GM21515 (cell line): ENCODE measurements around the gene FLOT2.
"Not testable (repeated sequence)": the region's sequence is repeated elsewhere in the genome, so short reads cannot be mapped to it uniquely, and the experiment has no call there.

ENCODE experiments used
- ATAC-seq: cut with Tn5 transposase; IDR thresholded peaks from one replicate; pipeline ENCODE4 v1.9.1; 2021; ENCODE audit not compliant: unreplicated experiment

Gene FLOT2

GRCh38 chr17:28917029-28917428 is 19.5 kb upstream of the FLOT2 start:
- no peak for ATAC-seq

- ATAC-seq: no peak
Observed at GRCh38 chr17:28916302-28916934, 18.9 kb upstream of the FLOT2 start.

- no peak for ATAC-seq
Observed at GRCh38 chr17:28912938-28913333, 15.4 kb upstream of the FLOT2 start.

GRCh38 chr17:28912281-28912937 is 14.9 kb upstream of the FLOT2 start:
- ATAC-seq: no peak

- ATAC-seq: no peak
Observed at GRCh38 chr17:28911411-28912045, 14.0 kb upstream of the FLOT2 start.

- no peak for ATAC-seq
Observed at GRCh38 chr17:28910534-28910933, 13.0 kb upstream of the FLOT2 start.

GRCh38 chr17:28908640-28909167 is 11.2 kb upstream of the FLOT2 start:
- no peak for ATAC-seq

GRCh38 chr17:28907709-28908475 is 10.4 kb upstream of the FLOT2 start:
- no peak for ATAC-seq

GRCh38 chr17:28906706-28907438 is 9.3 kb upstream of the FLOT2 start:
- no peak for ATAC-seq

GRCh38 chr17:28906276-28906675 is 8.7 kb upstream of the FLOT2 start:
- ATAC-seq: no peak

GRCh38 chr17:28904800-28905199 is 7.3 kb upstream of the FLOT2 start:
- ATAC-seq: no peak

- not testable (repeated sequence) for ATAC-seq
Observed at GRCh38 chr17:28903546-28903841, 6.0 kb upstream of the FLOT2 start.

- ATAC-seq: peak; percentile 76
Observed at GRCh38 chr17:28902819-28903545, 5.4 kb upstream of the FLOT2 start, which contains the start of gene DHRS13. Gene DHRS13, minus strand, starts transcription at chr17:28903079. Its CDS starts 135 bp downstream, at chr17:28902944.

- ATAC-seq: peak; percentile 30
Observed at GRCh38 chr17:28901866-28902818, 4.6 kb upstream of the FLOT2 start.

GRCh38 chr17:28900986-28901726 is 3.6 kb upstream of the FLOT2 start:
- no peak for ATAC-seq

- ATAC-seq: no peak
Observed at GRCh38 chr17:28899212-28899815, 1.8 kb upstream of the FLOT2 start.

GRCh38 chr17:28898527-28898955 is 1.0 kb upstream of the FLOT2 start:
- no peak for ATAC-seq
